GM12891 (cell line): Measurements from ENCODE around the gene GREM2.

Source experiments
- POLR2AphosphoS5 ChIP-seq: IDR thresholded peaks from 2 replicates; pipeline ENCODE4 v1.6.1; 2011; ENCODE audit warnings: low read depth, low read length, control low read depth
- TAF1 ChIP-seq: IDR thresholded peaks from 2 replicates; pipeline ENCODE4 v1.6.1; 2011; ENCODE audit warnings: low read depth, low read length, control low read depth

- TF ChIP-seq POLR2AphosphoS5 (no peak), TAF1 (no peak)
Observed at GRCh38 chr1:240467895-240468294, 144.1 kb downstream of the GREM2 start.
